Small intestine (tissue), 7 donors: ENCODE data around the gene DLG2. TPM values are rescaled to one million over a fixed set of nuclear protein-coding genes. Genes with fewer than 3 reads are reported as not detected.

ENCODE experiments used
- DNase-seq, 2 donors: peaks; one replicate each; pipeline versions ENCODE4 v3.0.0 to v3.0.0-alpha.2; 2013
- FAIRE-seq: peaks from 2 replicates; lab custom pipeline; 2012; peaks lifted over from hg19 to GRCh38; lab: Jason Lieb, UNC
- H3K27ac ChIP-seq, 3 donors: one replicate each; pipeline ENCODE4 v1.5.1; 2013; ENCODE audit warnings: low read length in 2 of 3, mild to moderate bottlenecking in 2 of 3, control low read depth in 1 of 3, inconsistent platforms in 1 of 3, low read depth in 1 of 3, moderate library complexity in 1 of 3
- H3K27me3 ChIP-seq, 3 donors: one replicate each; pipeline ENCODE4 v1.6.1; 2013; ENCODE audit warnings: low read length in 3 of 3, inconsistent platforms in 1 of 3; ENCODE audit not compliant: control insufficient read depth in 3 of 3, insufficient read depth in 3 of 3
- H3K36me3 ChIP-seq, 3 donors: one replicate each; pipeline ENCODE4 v1.6.1; 2013; ENCODE audit warnings: low read length in 3 of 3, inconsistent platforms in 1 of 3, low read depth in 1 of 3, mild to moderate bottlenecking in 1 of 3, moderate library complexity in 1 of 3; ENCODE audit not compliant: control insufficient read depth in 3 of 3, insufficient read depth in 2 of 3
- H3K4me1 ChIP-seq, 3 donors: one replicate each; pipeline ENCODE4 v1.6.1; 2013; ENCODE audit warnings: low read length in 2 of 3, inconsistent platforms in 1 of 3, low read depth in 1 of 3, mild to moderate bottlenecking in 1 of 3, moderate library complexity in 1 of 3; ENCODE audit not compliant: control insufficient read depth in 3 of 3, insufficient read depth in 2 of 3
- H3K4me3 ChIP-seq, 3 donors: one replicate each; pipeline ENCODE4 v1.5.1; 2013; ENCODE audit warnings: low read length in 3 of 3, control low read depth in 1 of 3, inconsistent platforms in 1 of 3, low read depth in 1 of 3, mild to moderate bottlenecking in 1 of 3, moderate library complexity in 1 of 3
- H3K9me3 ChIP-seq, 2 donors: one replicate each; pipeline ENCODE4 v1.6.1; 2013; ENCODE audit warnings: low read depth in 1 of 2, low read length in 1 of 2; ENCODE audit not compliant: control insufficient read depth in 2 of 2, insufficient read depth in 1 of 2
- WGBS, 3 donors: extraction: QIAGEN DNeasy Blood & Tissue Kit; methylation state at CpG; one replicate each; pipeline ENCODE4 v1.1.7; 2013; 5-methylcytosine and 5-hydroxymethylcytosine counted together
- polyA plus RNA-seq, 4 donors: library from polyadenylated mRNA; stranded (reverse) in 3 of 4; unstranded in 1 of 4; fragments of 200-250 nt in 3 of 4; fragments of 120-200 nt in 1 of 4; gene quantifications; one replicate each; pipeline versions ENCODE4 v1.2.1 to v1.2.3, GENCODE V29; 2013
- donor health status: healthy with polysubstance abuse.
- donor health status: control.
- donor health status: control.
- donor health status: Bipolar disorder and iron deficiency.
- donor health status: healthy.

Gene DLG2
- polyA plus RNA-seq, 4 donors, result 0.22 to 1.6 (median 1.1) TPM

DNA sequence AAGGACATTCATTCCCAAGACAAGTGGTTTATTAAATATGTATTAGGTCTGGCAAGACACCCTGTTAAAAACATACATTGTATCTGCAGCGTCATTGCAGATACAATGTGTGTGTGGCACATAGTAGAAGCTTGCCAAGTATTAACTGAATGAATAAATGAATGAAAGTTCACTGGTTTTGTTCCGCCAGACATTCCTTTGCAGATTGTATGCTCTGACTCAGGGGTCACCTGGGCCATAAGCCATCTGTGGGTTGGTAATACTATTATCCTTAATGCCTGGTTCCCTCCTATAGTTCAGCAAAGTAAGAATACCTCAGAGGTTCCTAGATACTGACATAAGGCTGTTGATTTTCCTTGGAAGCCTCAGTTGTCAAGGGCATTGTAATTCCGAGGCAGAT, 1963.7 kb downstream of the DLG2 start:
- no peaks in the 10 kb centered on the region for H3K9me3 ChIP-seq
- DNase-seq (no peak), FAIRE-seq (no peak)
- H3K27ac ChIP-seq, result no peak overlapping the region
- H3K36me3 ChIP-seq, result no peaks in the 10 kb centered on the region
- no peaks in the 10 kb centered on the region for H3K27me3 ChIP-seq
- H3K4me1 ChIP-seq, result peaks cover 0 to 4% (median 0%) of the 10 kb centered on the region in 3 donors
- 77 to 84% (median 77%) methylated on average over 3 of the region's 3 CpGs for WGBS, 3 donors
- no peak overlapping the region for H3K4me3 ChIP-seq

DNA sequence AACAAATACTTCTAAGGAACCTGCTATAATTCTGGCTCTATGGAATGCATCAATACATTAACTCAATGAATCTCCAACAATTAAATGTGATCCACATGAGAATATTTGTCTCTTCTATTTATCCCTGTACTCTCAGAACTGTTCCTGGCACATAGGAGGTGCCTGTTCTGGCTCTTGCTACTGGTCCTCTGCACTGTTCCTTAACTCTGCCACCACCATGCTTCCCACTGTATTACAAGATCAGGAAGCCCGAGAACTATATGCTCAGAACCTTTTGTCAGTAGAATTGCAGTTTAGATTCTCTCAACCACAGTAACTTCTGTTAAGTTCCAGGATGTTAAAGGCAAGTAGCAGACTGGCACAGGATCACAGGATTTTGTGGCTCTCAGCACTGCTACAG, 1964.7 kb downstream of the DLG2 start:
- H3K4me1 ChIP-seq, result peaks cover 0 to 4% (median 0%) of the 10 kb centered on the region in 3 donors
- no peak for FAIRE-seq
- no peak overlapping the region for H3K4me3 ChIP-seq
- H3K27me3 ChIP-seq, result no peaks in the 10 kb centered on the region
- no peak overlapping the region for H3K27ac ChIP-seq
- H3K9me3 ChIP-seq, result no peaks in the 10 kb centered on the region
- H3K36me3 ChIP-seq, result no peaks in the 10 kb centered on the region
- no peak for DNase-seq
- 81 to 88% (median 86%) methylated on average over 1 of the region's 1 CpG for WGBS, 3 donors

DNA sequence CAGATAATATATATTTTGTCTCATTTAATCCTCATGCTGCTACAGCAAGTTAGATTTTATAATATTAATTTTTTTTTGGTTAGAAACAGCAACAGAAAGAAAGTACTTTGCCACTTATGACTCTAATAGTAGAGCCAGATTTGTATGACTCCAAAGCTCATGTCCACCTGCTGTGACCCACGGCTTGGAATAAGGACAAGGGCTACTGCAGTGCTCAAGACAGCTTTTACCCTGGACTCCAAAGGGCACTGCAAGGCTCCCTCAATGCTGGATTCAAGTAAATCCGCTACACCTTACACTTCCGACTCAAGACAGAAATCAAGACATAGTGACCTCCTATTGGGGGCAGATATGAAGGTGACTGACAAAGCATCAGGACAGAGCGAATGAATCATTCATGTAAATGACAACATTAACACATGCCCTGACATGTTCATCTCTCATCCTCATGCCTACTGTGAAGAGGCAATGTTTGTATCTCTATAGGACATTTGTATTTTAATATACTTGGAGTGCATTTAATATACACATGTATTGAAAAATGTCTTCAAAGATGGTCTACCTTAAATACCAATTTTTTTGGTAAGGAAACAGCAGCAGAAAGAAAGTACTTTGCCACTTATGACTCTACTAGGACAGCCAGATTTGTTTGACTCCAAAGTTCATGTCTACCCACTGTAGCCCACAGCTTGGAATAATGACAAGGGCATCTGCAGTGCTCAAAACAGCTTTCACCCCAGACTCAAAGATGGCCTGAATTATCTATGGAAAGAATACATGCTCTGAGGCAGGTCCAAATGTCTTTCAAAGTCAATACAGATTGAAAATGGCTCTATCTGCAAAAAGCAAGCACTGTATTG, 1965.4 kb downstream of the DLG2 start:
- no peaks in the 10 kb centered on the region for H3K27me3 ChIP-seq
- H3K4me1 ChIP-seq, result peaks cover 0 to 4% (median 0%) of the 10 kb centered on the region in 3 donors
- no peak overlapping the region for H3K27ac ChIP-seq
- no peaks in the 10 kb centered on the region for H3K36me3 ChIP-seq
- H3K9me3 ChIP-seq, result no peaks in the 10 kb centered on the region
- H3K4me3 ChIP-seq, result no peak overlapping the region
- DNase-seq (peak in 1 of 2 donors; percentile 19), FAIRE-seq (no peak)
- 59 to 79% (median 69%) methylated on average over 4 of the region's 4 CpGs for WGBS, 3 donors

DNA sequence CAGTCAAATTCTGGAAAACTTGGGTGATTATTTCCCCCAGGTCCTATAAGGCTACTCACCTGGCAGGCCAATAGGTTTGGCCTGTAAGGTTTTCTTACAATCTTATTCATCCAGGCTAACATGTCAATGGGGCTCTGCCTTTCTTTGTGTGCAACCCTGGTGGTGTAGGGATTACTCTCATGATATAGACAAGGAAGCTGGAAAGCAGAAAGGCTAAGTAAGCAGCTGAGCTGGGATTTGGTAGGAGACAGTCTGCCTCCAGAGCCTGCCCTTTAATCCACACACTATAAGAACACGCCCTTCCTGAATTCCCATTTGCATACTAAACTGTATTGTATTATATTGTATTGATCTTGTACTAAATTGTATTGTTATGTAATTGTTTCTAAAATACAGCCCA, 1967.7 kb downstream of the DLG2 start:
- no peak for FAIRE-seq
- 76 to 88% (median 80%) methylated on average over 1 of the region's 1 CpG for WGBS, 3 donors

DNA sequence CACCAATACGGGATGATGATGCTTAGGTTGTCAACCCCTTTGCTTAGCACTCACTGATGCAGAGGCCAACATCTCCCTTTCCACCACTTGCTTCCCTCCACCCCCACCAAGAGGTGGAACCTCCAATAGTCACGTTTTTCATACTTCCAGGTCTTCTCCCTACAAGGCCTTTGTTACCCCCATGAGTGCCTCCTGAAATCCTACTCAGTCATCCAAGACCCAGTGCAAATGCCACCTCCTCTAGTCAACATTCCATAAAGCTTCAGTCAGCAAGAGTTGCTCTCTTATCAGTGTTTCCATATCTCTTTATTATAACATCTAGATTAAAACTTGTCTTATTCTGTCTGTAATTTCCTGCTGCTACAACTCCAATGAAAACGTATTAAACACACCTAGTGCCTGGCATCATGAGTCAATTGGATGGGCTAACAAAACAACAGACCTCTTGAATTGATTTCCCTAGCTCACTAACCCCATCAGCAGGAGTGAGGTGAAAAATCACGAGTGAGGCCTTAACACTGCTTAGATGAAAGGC, 1970.3 kb downstream of the DLG2 start:
- H3K4me1 ChIP-seq, result peaks cover 0 to 4% (median 0%) of the 10 kb centered on the region in 3 donors
- WGBS, 3 donors, result 49 to 66% (median 60%) methylated on average over 4 of the region's 4 CpGs
- H3K27me3 ChIP-seq, result no peaks in the 10 kb centered on the region
- H3K9me3 ChIP-seq, result no peaks in the 10 kb centered on the region
- H3K27ac ChIP-seq, result no peak overlapping the region
- DNase-seq, result no peak
- no peaks in the 10 kb centered on the region for H3K36me3 ChIP-seq
- H3K4me3 ChIP-seq, result no peak overlapping the region
- FAIRE-seq, result no peak

More for the DNA sequence above, 1967.7 kb downstream of the DLG2 start:
- H3K27ac ChIP-seq, result no peak overlapping the region
- H3K27me3 ChIP-seq, result no peaks in the 10 kb centered on the region
- no peak for DNase-seq
- peaks cover 0 to 4% (median 0%) of the 10 kb centered on the region in 3 donors for H3K4me1 ChIP-seq
- H3K9me3 ChIP-seq, result no peaks in the 10 kb centered on the region
- no peaks in the 10 kb centered on the region for H3K36me3 ChIP-seq
- H3K4me3 ChIP-seq, result no peak overlapping the region

DNA sequence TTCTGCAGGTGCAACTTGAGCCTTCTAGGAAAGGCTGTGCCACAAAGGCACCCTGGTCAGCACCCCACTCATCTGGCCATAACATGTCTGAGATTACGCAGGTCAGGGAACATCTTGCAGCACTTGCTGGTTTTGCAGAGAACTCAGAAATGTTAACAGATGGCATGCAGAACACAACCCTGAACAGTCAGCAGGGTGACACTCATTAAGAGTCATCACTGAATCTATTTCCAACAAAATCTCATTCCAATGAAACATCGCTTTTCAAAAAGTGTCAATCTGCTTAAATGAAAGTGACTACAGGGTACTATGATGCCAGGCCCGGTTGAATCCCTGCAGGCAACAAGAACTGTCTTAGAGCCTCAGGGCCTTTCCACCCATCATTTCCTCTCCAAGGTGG, 1971.2 kb downstream of the DLG2 start:
- no peak overlapping the region for H3K4me3 ChIP-seq
- no peaks in the 10 kb centered on the region for H3K9me3 ChIP-seq
- WGBS, 3 donors, result 90 to 94% (median 91%) methylated on average over 3 of the region's 3 CpGs
- H3K27ac ChIP-seq, result no peak overlapping the region
- peaks cover 0 to 4% (median 0%) of the 10 kb centered on the region in 3 donors for H3K4me1 ChIP-seq
- no peak for FAIRE-seq
- no peak for DNase-seq
- H3K36me3 ChIP-seq, result no peaks in the 10 kb centered on the region
- no peaks in the 10 kb centered on the region for H3K27me3 ChIP-seq

DNA sequence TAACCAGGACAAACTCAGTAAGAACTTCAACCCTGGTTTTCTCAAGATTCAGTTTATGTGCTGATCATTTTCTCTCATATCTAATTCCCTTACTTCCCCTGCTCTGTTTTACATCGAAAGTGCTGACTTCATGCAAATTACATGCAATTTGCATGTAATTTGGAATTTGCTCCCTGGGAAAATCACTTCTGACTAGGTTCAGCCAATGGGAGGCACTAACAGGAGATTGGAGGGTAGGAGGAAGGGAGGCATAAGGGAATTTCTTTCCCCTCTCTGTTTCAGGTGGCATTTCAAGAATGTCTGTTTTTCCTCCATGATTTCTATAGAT, 1977.7 kb downstream of the DLG2 start:
- Histone ChIP-seq H3K27ac (peak overlapping the region in 1 of 3 donors; percentile 66), H3K27me3 (no peaks in the 10 kb centered on the region), H3K4me1 (peaks cover 0 to 12% (median 5%) of the 10 kb centered on the region in 3 donors), H3K4me3 (no peak overlapping the region), H3K9me3 (no peaks in the 10 kb centered on the region), H3K36me3 (no peaks in the 10 kb centered on the region)
- 3 to 51% (median 22%) methylated on average over 1 of the region's 1 CpG for WGBS, 3 donors
- DNase-seq (peak; percentile 80 to 82), FAIRE-seq (no peak)

DNA sequence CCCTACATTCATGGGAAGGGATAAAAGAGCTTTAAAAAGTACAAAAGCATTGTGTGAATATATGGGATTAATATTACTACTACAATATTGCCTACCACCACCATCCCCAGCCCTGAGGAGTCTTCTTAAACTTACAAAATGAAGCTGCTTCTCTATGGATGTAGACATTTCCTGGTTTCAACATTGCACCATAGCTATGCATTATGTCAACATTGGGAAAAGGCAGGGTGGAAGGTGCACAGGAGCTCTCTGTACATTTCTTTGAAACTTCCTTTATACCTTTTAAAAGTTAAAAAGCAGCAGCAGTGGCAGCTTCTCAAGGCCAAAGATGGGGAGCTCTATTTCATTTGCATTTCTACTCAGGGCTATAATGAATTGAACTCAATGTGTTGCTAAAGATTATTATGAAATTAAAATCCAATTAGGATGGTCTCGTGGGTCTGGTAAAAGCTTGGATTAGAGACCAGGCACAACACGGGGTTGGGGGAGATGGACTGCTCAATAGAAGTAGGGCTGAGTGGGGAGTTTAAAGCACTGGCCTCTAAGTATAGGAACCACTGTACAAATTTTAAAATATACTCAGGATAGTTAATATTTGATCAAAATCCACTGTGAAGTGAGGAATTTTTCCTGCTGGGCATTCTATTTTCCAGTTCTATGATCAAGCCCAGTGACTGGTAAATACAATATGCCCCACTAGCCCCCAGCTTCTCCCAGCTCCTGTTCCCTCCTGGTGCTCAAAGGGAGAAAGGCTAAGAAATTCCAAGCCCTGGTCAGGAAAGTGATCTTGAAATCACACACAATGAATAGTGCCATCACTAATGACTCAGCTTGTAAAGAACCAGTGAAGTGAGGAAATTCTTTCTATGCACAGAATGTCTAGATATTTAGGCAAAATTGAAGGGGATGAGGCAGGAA, 1978.3 kb downstream of the DLG2 start:
- FAIRE-seq (no peak), DNase-seq (peak; percentile 13 to 66)
- peaks cover 0 to 12% (median 5%) of the 10 kb centered on the region in 3 donors for H3K4me1 ChIP-seq
- no peaks in the 10 kb centered on the region for H3K9me3 ChIP-seq
- H3K27me3 ChIP-seq, result no peaks in the 10 kb centered on the region
- H3K4me3 ChIP-seq, result no peak overlapping the region
- 49 to 71% (median 49%) methylated on average over 2 of the region's 2 CpGs for WGBS, 3 donors
- no peaks in the 10 kb centered on the region for H3K36me3 ChIP-seq
- peak overlapping the region in 1 of 3 donors; percentile 66 for H3K27ac ChIP-seq
